Neural cell (in vitro differentiated cells): ENCODE measurements around the gene LCE3C.

Experiments
- CTCF ChIP-seq: fragments of 450-650 bp; IDR thresholded peaks from 2 replicates; pipeline ENCODE4 v1.5.1; 2014; ENCODE audit warnings: antibody characterized with exemption, mild to moderate bottlenecking, moderate library complexity; ENCODE audit not compliant: poor library complexity, severe bottlenecking
- EP300 ChIP-seq: fragments of 450-650 bp; conservative IDR thresholded peaks from 2 replicates; pipeline ENCODE4 v1.6.1; 2014; ENCODE audit warnings: antibody characterized with exemption, mild to moderate bottlenecking, moderate library complexity; ENCODE audit not compliant: poor library complexity, severe bottlenecking
- EZH2 ChIP-seq: fragments of 200-600, 300-800 bp; shearing (Covaris generic), sonication (generic); IDR thresholded peaks from 2 replicates; pipeline ENCODE4 v1.6.1; 2014; ENCODE audit warnings: antibody characterized with exemption, low read length, borderline replicate concordance, mild to moderate bottlenecking; ENCODE audit not compliant: insufficient read depth, poor library complexity, severe bottlenecking
- POLR2AphosphoS5 ChIP-seq: IDR thresholded peaks from 2 replicates; pipeline ENCODE4 v1.6.1; 2012
- RAD21 ChIP-seq: fragments of 450-650 bp; conservative IDR thresholded peaks from 2 replicates; pipeline ENCODE4 v1.6.1; 2014; ENCODE audit warnings: antibody characterized with exemption, mild to moderate bottlenecking, moderate library complexity
- REST ChIP-seq: IDR thresholded peaks from 2 replicates; pipeline ENCODE4 v1.6.1; 2012; ENCODE audit warnings: borderline replicate concordance

GRCh38 chr1:152585586-152585985 lies 14.4 kb upstream of the LCE3C start:
- TF ChIP-seq RAD21: no peak
- TF ChIP-seq POLR2AphosphoS5: no peak
- TF ChIP-seq EZH2: no peak
- no peak for TF ChIP-seq REST
- TF ChIP-seq CTCF: no peak
- no peak for TF ChIP-seq EP300
